Pancreas (tissue), 10 donors: ENCODE data around the gene CCNT2. TPM values are rescaled to one million over a fixed set of nuclear protein-coding genes. Genes with fewer than 3 reads are reported as not detected.

Source experiments
- ATAC-seq, 4 donors: fragments of 200-7000 bp; cut with Tn5 transposase; one replicate each; pipeline versions ENCODE4 v1.8.0 to v1.9.1; 2020; ENCODE audit warnings: mild to moderate bottlenecking in 4 of 4, moderate library complexity in 4 of 4
- DNase-seq, 6 donors: peaks; one replicate each; pipeline ENCODE4 v3.0.0-alpha.2; 2020
- FAIRE-seq: peaks from 2 replicates; lab custom pipeline; 2012; peaks lifted over from hg19 to GRCh38; lab: Jason Lieb, UNC
- H3K27ac ChIP-seq, 4 donors: fragments of 200-600 bp; sonication (generic); 1 replicate in 3 of 4; 2 replicates in 1 of 4; pipeline versions ENCODE4 v1.5.0 to v1.8.0; 2020
- H3K27me3 ChIP-seq, 4 donors: fragments of 200-600 bp; one replicate each; pipeline ENCODE4 v1.8.0; 2021
- H3K36me3 ChIP-seq, 3 donors: fragments of 200-600 bp; sonication (generic) in 1 of 3; one replicate each; pipeline versions ENCODE4 v1.5.0 to v1.8.0; 2020 to 2021
- H3K4me1 ChIP-seq, 3 donors: fragments of 200-600 bp; one replicate each; pipeline ENCODE4 v1.8.0; 2021
- H3K4me3 ChIP-seq, 4 donors: fragments of 200-600 bp; sonication (generic) in 2 of 4; one replicate each; pipeline versions ENCODE4 v1.5.0 to v1.8.0; 2020 to 2021
- H3K9me3 ChIP-seq, 4 donors: fragments of 200-600 bp; one replicate each; pipeline ENCODE4 v1.8.0; 2021
- WGBS, 2 donors: extraction: QIAGEN DNeasy Blood & Tissue Kit; methylation state at CpG; one replicate each; pipeline ENCODE4 v1.1.7; 2013; 5-methylcytosine and 5-hydroxymethylcytosine counted together
- intact Hi-C, 3 donors: fragments of 100-400 bp; cut with DNase I; formaldehyde crosslinking; loops; one replicate each; pipeline versions ENCODE4 v1.11.1 to v1.14.2; 2022
- polyA plus RNA-seq, 2 donors: library from polyadenylated mRNA; stranded (reverse); fragments of 200-250 nt; gene quantifications; one replicate each; pipeline ENCODE4 v1.2.3, GENCODE V29; 2013
- total RNA-seq, 6 donors: library from RNA; stranded (reverse); fragmentation: NEBNext Ultra II Directional in 4 of 6; extraction: Animal tissue kit (Norgen Biotek cat#: 25700) in 4 of 6; gene quantifications; one replicate each; pipeline versions ENCODE4 v1.2.1 to v1.2.4, GENCODE V29; 2021 to 2023
- TF ChIP-seq, protein P1 (sequence below), 4 donors: fragments of 200-600 bp; sonication (generic) in 3 of 4; IDR thresholded peaks; one replicate each; pipeline versions ENCODE4 v1.5.0 to v1.8.0; 2021; ENCODE audit warnings: antibody characterized with exemption in 4 of 4
- donor health status: healthy with polysubstance abuse.
- donor health status: DM: no; HTN: no; CAD: no; lungs with moderate emphysema.
- donor health status: DM: no; HTN: no; CAD: no.
- donor health status: control.
- donor health status: control.
- donor health status: Bipolar disorder and iron deficiency.
- donor health status: DM: yes; HTN: yes; CAD: no.
- donor health status: DM: no; HTN: no; CAD: no.
- donor health status: DM: no; HTN: no; CAD: no.
- donor health status: DM: yes; HTN: yes; CAD: no.

CCNT2 gene
- total and polyA plus RNA-seq, 8 donors = 10.9 to 32.6 (median 20.8) TPM

DNA sequence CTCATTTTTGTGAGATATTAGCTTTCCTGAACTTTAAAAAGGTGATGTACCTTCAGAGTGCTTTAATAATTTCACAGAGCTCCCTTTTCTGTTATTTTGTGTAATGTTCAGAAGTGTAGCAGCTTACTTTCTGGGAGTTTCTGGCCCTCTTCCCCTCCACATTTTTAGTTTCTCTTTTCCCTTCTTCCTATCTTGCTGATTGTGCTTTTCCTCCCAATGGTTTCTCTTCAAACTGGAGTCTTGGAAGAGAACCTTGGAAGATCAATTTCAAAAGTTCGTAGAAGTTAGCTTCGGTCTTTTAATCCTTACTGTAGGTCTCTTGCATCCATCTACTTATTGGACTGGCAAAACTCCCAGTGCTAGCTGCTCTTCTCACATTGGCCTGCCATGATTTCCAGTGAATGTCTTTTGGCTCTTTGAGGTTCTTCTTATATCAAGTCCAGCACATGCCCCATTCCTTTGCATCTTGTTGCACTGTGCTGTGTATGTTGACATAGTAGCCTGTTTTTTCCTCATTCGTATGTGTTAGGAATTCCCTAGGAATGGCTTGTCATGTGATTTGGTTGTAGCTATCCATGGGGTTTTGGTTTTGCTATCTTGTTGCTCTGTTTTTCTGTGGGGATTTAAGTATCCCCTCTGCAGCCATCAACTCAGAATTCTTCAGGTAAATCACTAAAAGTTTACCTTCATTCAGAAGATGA, 7.8 kb downstream of the CCNT2 start:
- H3K4me3 ChIP-seq = no peak overlapping the region
- peak in 3 of 4 donors; percentile 12 to 54 (median 37) for ATAC-seq
- 55% methylated on average over 3 of the region's 3 CpGs for WGBS, 2 donors
- no peak for FAIRE-seq
- no peak for DNase-seq
- no peaks in the 10 kb centered on the region for H3K9me3 ChIP-seq
- peaks cover 0 to 8% (median 0%) of the 10 kb centered on the region in 3 donors for H3K36me3 ChIP-seq
- H3K27ac ChIP-seq = peak overlapping the region in 2 of 4 donors; percentile 0 to 2
- no peaks in the 10 kb centered on the region for H3K27me3 ChIP-seq
- intact Hi-C loops = no loop called here
- TF ChIP-seq, protein P1, sequence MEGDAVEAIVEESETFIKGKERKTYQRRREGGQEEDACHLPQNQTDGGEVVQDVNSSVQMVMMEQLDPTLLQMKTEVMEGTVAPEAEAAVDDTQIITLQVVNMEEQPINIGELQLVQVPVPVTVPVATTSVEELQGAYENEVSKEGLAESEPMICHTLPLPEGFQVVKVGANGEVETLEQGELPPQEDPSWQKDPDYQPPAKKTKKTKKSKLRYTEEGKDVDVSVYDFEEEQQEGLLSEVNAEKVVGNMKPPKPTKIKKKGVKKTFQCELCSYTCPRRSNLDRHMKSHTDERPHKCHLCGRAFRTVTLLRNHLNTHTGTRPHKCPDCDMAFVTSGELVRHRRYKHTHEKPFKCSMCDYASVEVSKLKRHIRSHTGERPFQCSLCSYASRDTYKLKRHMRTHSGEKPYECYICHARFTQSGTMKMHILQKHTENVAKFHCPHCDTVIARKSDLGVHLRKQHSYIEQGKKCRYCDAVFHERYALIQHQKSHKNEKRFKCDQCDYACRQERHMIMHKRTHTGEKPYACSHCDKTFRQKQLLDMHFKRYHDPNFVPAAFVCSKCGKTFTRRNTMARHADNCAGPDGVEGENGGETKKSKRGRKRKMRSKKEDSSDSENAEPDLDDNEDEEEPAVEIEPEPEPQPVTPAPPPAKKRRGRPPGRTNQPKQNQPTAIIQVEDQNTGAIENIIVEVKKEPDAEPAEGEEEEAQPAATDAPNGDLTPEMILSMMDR (IDR thresholded peaks at IDR 0.05) = no peak
- peaks cover 27 to 56% (median 54%) of the 10 kb centered on the region in 3 donors for H3K4me1 ChIP-seq

DNA sequence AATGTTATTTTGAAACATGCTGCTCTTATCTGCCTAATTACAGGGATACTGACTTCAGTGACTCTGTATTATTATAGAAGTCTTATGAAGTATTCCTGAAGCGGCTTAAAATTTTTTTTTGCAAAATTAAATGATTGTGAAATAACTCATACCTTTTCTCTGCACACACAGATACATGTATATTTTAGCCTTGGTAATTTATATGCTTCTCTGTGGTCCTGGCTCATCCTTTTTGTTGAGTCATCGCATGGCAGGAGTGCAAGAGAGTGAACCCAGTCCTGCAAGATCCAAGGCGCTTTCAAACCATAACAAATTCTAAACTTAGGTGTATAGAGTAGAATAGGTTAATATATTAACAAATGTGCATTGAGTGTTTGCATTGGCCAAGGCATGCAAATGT, 8.6 kb downstream of the CCNT2 start:
- peaks cover 35 to 59% (median 59%) of the 10 kb centered on the region in 3 donors for H3K4me1 ChIP-seq
- peak in 2 of 4 donors; percentile 21 to 30 for ATAC-seq
- H3K27me3 ChIP-seq = no peaks in the 10 kb centered on the region
- no peaks in the 10 kb centered on the region for H3K9me3 ChIP-seq
- 91 to 92% methylated on average over 3 of the region's 3 CpGs for WGBS, 2 donors
- intact Hi-C loops = no loop called here
- no peak overlapping the region for H3K27ac ChIP-seq
- peaks cover 0 to 8% (median 0%) of the 10 kb centered on the region in 3 donors for H3K36me3 ChIP-seq
- no peak for DNase-seq
- TF ChIP-seq, protein P1 (IDR thresholded peaks at IDR 0.05) = no peak
- no peak overlapping the region for H3K4me3 ChIP-seq
- no peak for FAIRE-seq

DNA sequence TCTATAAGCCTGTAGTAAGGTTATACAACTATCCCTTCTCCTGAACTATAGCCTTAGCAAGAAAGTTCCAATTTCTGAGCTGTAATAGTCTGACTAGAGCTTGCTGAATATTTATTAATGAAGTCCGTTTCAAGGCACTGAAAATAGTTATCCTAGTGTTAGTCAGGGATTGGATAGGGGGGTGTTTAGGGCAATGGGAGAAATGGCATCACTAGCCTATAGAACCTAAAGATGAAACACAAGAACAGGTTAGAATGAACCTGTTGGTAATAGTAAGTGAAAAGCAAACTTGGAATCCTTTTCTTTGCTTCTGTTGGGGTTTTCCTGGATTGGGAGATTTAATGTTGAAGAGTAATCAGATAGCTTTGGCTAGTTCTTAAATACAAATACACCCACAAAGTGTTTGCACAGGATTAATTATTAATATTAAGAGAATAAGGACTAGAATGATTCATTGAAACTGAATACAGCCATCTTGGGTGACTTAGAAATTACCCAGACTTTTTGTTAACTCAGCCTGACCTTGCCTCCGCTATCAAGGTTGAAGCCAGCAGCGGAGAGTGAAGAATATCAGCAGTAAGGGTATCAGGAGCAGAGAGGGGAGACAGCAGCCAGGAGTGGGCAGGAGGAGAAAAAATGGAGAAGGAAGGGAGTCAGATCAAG, 14.4 kb downstream of the CCNT2 start:
- DNase-seq (peak in 3 of 6 donors; percentile 48 to 57 (median 50)), ATAC-seq (peak; percentile 77 to 87 (median 86)), FAIRE-seq (no peak)
- no peaks in the 10 kb centered on the region for H3K27me3 ChIP-seq
- intact Hi-C loops = no loop called here
- 13% methylated on average over 3 of the region's 3 CpGs for WGBS, 2 donors
- H3K4me1 ChIP-seq = peaks cover 64 to 74% (median 65%) of the 10 kb centered on the region in 3 donors
- TF ChIP-seq, protein P1 (IDR thresholded peaks at IDR 0.05) = no peak
- H3K27ac ChIP-seq = peak overlapping the region; percentile 36 to 78 (median 60)
- H3K36me3 ChIP-seq = no peaks in the 10 kb centered on the region
- H3K4me3 ChIP-seq = peak overlapping the region in 1 of 4 donors; percentile 5
- H3K9me3 ChIP-seq = no peaks in the 10 kb centered on the region

DNA sequence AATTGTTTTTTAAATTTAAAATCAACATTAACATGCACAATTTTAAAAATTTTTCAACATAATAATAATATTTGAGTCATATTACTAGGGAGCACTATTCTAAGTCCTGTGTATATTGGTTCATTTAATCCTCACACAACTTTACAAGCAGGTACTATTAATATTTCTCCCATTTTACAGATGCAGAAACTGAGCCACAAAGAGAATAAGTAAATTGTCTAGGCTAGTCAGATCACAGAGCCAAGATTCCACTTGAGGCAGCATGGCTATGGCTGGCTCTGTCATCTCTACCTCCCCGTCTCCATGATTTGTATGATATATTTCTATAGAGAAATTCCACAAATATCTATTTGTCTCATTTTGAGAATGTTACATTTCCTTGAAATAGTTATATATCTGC, 15.1 kb downstream of the CCNT2 start:
- intact Hi-C loops = no loop called here
- H3K4me1 ChIP-seq = peaks cover 71 to 81% (median 73%) of the 10 kb centered on the region in 3 donors
- WGBS, 2 donors = 70 to 71% methylated on average over 1 of the region's 1 CpG
- ATAC-seq = no peak
- no peak overlapping the region for H3K4me3 ChIP-seq
- peak overlapping the region; percentile 10 to 78 (median 60) for H3K27ac ChIP-seq
- DNase-seq = no peak
- no peaks in the 10 kb centered on the region for H3K27me3 ChIP-seq
- no peaks in the 10 kb centered on the region for H3K36me3 ChIP-seq
- H3K9me3 ChIP-seq = no peaks in the 10 kb centered on the region
- FAIRE-seq = no peak
- TF ChIP-seq, protein P1 (IDR thresholded peaks at IDR 0.05) = no peak
